Testis (tissue), 3 donors: ENCODE data around the gene CREB3L4. TPM values are rescaled to one million over a fixed set of nuclear protein-coding genes. Genes with fewer than 3 reads are reported as not detected.

Source experiments
- DNase-seq: peaks from one replicate; pipeline ENCODE4 v3.0.0-alpha.2; 2019
- H3K27ac ChIP-seq, 2 donors: fragments of 200-600 bp; sonication (generic); one replicate each; pipeline ENCODE4 v1.5.1; 2019
- H3K27me3 ChIP-seq: fragments of 200-600 bp; sonication (generic); one replicate; pipeline ENCODE4 v1.5.1; 2019
- H3K36me3 ChIP-seq: fragments of 200-600 bp; sonication (generic); one replicate; pipeline ENCODE4 v1.5.1; 2017; ENCODE audit warnings: low read depth; ENCODE audit errors: missing control alignments
- H3K4me1 ChIP-seq: fragments of 200-600 bp; sonication (generic); one replicate; pipeline ENCODE4 v1.5.1; 2019
- H3K4me3 ChIP-seq, 2 donors: fragments of 200-600 bp; sonication (generic); one replicate each; pipeline ENCODE4 v1.5.1; 2017 to 2019
- H3K9me3 ChIP-seq: fragments of 200-600 bp; sonication (generic); one replicate; pipeline ENCODE4 v1.5.1; 2017
- POLR2A ChIP-seq: fragments of 450-650 bp; IDR thresholded peaks from one replicate; pipeline ENCODE4 v1.6.1; 2017; ENCODE audit warnings: antibody characterized with exemption, mild to moderate bottlenecking, moderate library complexity
- WGBS, 2 donors: methylation state at CpG; one replicate each; pipeline ENCODE4 v1.1.5; 2018; 5-methylcytosine and 5-hydroxymethylcytosine counted together
- intact Hi-C: fragments of 100-400 bp; cut with DNase I; formaldehyde crosslinking; loops from one replicate; pipeline ENCODE4 v1.15.1; 2023; ENCODE audit warnings: low total_unique reads
- polyA plus RNA-seq: library from polyadenylated mRNA; stranded (reverse); fragments of 350-450 nt; fragmentation: Illumina TruSeq; extraction: RNeasy Lipid Tissue Mini Kit (QIAGEN cat#74804); gene quantifications from one replicate; pipeline ENCODE4 v1.2.3, GENCODE V29; 2014; ENCODE audit warnings: low read depth, low replicate concordance; ENCODE audit not compliant: insufficient read depth
- total RNA-seq, 2 donors: library from RNA; depleted of rRNA; stranded (reverse); fragments of >200 nt; gene quantifications; one replicate each; pipeline ENCODE4 v1.2.3, GENCODE V29; 2016
- TF ChIP-seq, protein P1 (sequence below), 3 experiments: fragments of 450-650 bp in 2 of 3; fragments of 200-600 bp in 1 of 3; sonication (generic) in 1 of 3; IDR thresholded peaks; one replicate each; pipeline ENCODE4 v1.5.1; 2016 to 2019; ENCODE audit warnings: antibody characterized with exemption in 3 of 3, mild to moderate bottlenecking in 2 of 3, moderate library complexity in 1 of 3

The CREB3L4 gene
- total and polyA plus RNA-seq, 3 donors from 2014 or later, result 15.6 to 24.6 (median 22.2) TPM

DNA sequence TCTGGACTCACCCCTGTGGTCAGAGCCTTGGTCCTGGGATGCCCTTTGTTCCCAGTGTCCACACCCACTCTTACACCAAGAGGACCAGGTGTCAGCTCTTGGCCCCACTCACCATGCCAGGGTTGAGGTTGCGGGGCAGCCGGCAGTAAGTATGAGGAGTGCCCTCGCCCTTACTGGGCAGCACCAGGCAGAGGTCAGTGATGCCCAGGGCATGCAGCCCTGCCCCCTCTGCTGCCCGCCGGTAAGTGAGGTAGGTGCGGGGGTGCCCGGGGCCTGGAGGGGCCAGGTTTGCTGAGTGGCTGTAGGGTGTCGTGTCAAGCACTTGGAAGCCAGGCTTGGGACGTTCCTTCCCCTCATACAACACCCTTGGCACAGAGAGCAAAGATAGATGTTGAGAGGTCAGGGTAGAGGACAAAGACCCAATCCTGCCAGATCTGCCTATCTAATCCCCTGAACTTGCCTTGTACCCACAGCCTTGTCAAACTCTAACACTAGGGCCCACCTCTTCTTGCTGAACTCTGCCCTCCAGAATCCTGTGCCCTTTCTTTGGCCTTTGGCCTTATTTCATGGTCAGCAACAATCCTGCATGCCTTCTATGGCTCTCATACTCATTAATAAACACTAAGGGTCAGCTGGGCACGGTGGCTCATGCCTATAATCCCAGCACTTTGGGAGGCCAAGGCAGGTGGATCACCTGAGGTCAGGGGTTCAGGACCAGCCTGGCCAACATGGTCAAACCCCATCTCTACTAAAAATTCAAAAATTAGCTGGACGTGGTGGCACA lies 24.7 kb upstream of the CREB3L4 start:
- intact Hi-C loops, result loop anchor here (10.0 kb wide), 1 partner anchor 148 kb away; no protein-coding TSS in a partner anchor
- Histone ChIP-seq H3K27ac (no peak overlapping the region), H3K4me1 (peaks cover 17% of the 10 kb centered on the region), H3K36me3 (no peaks in the 10 kb centered on the region), H3K27me3 (no peaks in the 10 kb centered on the region), H3K9me3 (no peaks in the 10 kb centered on the region), H3K4me3 (no peak overlapping the region)
- no peak for DNase-seq
- 89 to 93% methylated on average over 8 to 9 of the region's 11 CpGs for WGBS, 2 donors
- no peak for TF ChIP-seq POLR2A
- TF ChIP-seq, protein P1, sequence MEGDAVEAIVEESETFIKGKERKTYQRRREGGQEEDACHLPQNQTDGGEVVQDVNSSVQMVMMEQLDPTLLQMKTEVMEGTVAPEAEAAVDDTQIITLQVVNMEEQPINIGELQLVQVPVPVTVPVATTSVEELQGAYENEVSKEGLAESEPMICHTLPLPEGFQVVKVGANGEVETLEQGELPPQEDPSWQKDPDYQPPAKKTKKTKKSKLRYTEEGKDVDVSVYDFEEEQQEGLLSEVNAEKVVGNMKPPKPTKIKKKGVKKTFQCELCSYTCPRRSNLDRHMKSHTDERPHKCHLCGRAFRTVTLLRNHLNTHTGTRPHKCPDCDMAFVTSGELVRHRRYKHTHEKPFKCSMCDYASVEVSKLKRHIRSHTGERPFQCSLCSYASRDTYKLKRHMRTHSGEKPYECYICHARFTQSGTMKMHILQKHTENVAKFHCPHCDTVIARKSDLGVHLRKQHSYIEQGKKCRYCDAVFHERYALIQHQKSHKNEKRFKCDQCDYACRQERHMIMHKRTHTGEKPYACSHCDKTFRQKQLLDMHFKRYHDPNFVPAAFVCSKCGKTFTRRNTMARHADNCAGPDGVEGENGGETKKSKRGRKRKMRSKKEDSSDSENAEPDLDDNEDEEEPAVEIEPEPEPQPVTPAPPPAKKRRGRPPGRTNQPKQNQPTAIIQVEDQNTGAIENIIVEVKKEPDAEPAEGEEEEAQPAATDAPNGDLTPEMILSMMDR (IDR thresholded peaks at IDR 0.05), result no peak

DNA sequence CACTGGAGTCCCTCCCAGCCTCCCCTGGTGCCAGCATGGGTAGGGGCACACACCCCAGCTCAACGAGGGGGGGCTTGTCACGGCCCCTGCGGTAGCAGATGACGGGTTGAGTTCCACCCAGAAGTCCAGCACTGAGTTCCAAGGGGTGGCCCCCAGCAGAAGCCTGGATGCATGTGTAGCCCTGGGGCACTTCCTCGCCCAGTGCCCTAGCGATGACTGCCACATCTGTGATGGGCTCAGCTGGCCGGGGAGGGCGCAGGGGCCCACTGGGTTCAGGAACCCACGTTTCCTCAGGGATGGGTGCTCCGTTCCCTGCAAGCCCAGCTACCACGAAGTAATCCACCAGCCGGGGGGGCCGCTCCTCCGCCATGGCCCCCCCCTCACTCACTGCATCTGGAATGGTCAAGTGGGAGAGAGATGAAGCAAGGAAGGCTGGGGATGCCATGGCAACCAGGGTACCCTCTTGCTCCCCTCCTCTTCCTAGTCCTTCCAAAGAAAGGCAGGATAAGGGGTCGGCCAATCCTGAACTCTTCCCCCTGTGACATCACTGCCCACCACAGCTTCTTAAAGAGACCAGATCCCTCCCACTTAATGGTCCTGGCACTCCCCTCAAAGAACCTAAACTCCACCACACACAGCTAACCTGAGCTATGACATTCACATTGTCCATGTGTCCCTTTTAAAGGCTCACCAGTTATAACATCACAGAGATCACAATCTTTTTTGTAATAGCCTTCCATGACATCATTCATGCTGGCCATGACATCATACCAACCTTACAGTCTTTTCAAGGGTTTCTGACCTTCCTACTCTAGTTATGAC lies 23.5 kb upstream of the CREB3L4 start:
- DNase-seq, result no peak
- intact Hi-C loops, result loop anchor here (10.0 kb wide), 1 partner anchor 149 kb away; no protein-coding TSS in a partner anchor
- no peaks in the 10 kb centered on the region for H3K36me3 ChIP-seq

DNA sequence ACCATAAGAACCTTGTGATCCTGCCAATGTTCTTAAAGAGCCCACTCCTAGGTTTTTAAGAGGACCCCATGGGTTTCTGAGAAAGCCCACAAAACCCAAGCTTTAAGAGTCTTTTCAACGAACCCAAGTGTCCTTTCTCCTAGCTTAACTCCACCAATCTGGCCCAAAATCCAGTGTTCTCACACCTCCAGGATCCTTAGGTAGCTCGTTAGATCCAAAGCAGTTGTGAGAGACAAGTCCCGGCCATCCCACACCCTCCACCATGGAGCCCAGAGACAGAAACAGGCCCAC lies 22.9 kb upstream of the CREB3L4 start:
- intact Hi-C loops, result loop anchor here (10.0 kb wide), 1 partner anchor 150 kb away; no protein-coding TSS in a partner anchor
- peak overlapping the region in 1 of 2 donors; percentile 65 for H3K4me3 ChIP-seq
- H3K27me3 ChIP-seq, result no peaks in the 10 kb centered on the region
- TF ChIP-seq, protein P1 (IDR thresholded peaks at IDR 0.05), result no peak
- no peak for TF ChIP-seq POLR2A
- peak overlapping the region; percentile 84 to 98 for H3K27ac ChIP-seq
- DNase-seq, result no peak
- no peaks in the 10 kb centered on the region for H3K36me3 ChIP-seq
- no peaks in the 10 kb centered on the region for H3K9me3 ChIP-seq
- H3K4me1 ChIP-seq, result peaks cover 17% of the 10 kb centered on the region
- WGBS, 2 donors, result 66 to 88% methylated on average over 2 to 3 of the region's 3 CpGs

More for the DNA sequence above, 23.5 kb upstream of the CREB3L4 start:
- peaks cover 17% of the 10 kb centered on the region for H3K4me1 ChIP-seq
- WGBS, 2 donors, result 86% methylated on average over 10 to 15 of the region's 15 CpGs
- H3K27me3 ChIP-seq, result no peaks in the 10 kb centered on the region
- TF ChIP-seq, protein P1 (IDR thresholded peaks at IDR 0.05), result no peak
- TF ChIP-seq POLR2A, result no peak
- no peaks in the 10 kb centered on the region for H3K9me3 ChIP-seq
- peak overlapping the region; percentile 84 to 98 for H3K27ac ChIP-seq
- H3K4me3 ChIP-seq, result no peak overlapping the region

DNA sequence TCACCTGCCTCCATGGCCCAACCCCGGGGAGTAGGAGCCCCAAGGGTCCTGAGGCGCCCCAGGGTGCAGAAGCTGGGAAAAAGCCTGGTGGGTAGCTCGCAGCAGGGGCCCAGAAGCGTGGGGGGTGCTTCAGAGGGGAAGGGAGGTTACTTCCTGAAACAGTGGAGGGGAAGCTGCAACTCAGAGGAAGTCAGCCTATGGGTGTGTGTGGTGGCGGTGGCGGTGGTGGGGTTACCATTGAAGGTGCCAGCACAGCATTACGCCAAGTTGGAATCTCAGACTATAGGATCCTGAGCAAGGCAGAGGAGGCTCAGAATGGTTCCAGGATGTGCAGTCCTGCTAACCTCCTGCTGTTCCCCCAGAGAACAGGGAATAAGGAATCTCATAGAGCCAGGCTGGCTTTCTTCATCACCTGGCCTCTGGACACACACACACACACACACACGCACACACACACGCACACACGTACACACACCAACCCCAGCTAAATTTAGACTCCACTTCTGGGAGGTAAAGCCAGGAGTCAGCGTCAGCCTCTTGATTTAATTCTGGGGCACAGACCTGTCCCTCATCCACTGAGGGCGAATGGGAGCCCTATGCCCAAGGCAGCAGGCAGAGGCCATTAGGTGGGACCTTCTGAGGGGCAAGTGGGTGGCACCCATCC lies 22.4 kb upstream of the CREB3L4 start:
- Histone ChIP-seq H3K4me1 (peaks cover 17% of the 10 kb centered on the region), H3K4me3 (peak overlapping the region; percentile 65 to 98), H3K27me3 (no peaks in the 10 kb centered on the region), H3K9me3 (no peaks in the 10 kb centered on the region), H3K36me3 (no peaks in the 10 kb centered on the region), H3K27ac (peak overlapping the region; percentile 84 to 98)
- peak; percentile 36 for DNase-seq
- TF ChIP-seq POLR2A, result no peak
- TF ChIP-seq, protein P1 (IDR thresholded peaks at IDR 0.05), result no peak
- intact Hi-C loops, result loop anchor here (10.0 kb wide), 1 partner anchor 150 kb away; no protein-coding TSS in a partner anchor
- 23 to 34% methylated on average over 6 to 12 of the region's 12 CpGs for WGBS, 2 donors
